ENCODE results near the gene SPECC1L.

SPECC1L gene

GRCh38 chr22:24270556-24271385 is at the start of gene SPECC1L:
Gene SPECC1L, plus strand, starts transcription at chr22:24270831. Its CDS starts 31,401 bp downstream, at chr22:24302232.
- peak within 1 kb of the TSS; percentile 82 for H3K27ac ChIP-seq
- H4K20me1 ChIP-seq (ENCODE audit: insufficient read depth), result no peaks in the 10 kb centered on the region
- no peaks in the 10 kb centered on the region for H3K36me3 ChIP-seq (ENCODE audit: insufficient read depth)
- H2AFZ ChIP-seq (ENCODE audit: low read depth), result peak within 1 kb of the TSS; percentile 93
- H3K79me2 ChIP-seq (ENCODE audit: insufficient read depth, low read depth), result peaks cover 42% of the 10 kb centered on the region
- H3K27me3 ChIP-seq (ENCODE audit: insufficient read depth, low read depth), result no peaks in the 10 kb centered on the region
- H3K4me3 ChIP-seq (IDR thresholded peaks at IDR 0.05; ENCODE audit: insufficient read depth, low read depth, low read length), result no peak within 1 kb of the TSS
- no peak for TF ChIP-seq CTCF (conservative IDR thresholded peaks at IDR 0.05; ENCODE audit: low read depth, low read length)
- H3K4me1 ChIP-seq (ENCODE audit: low read depth, poor library complexity, severe bottlenecking), result peaks cover 38% of the 10 kb centered on the region
- H3K9ac ChIP-seq, result peak within 1 kb of the TSS; percentile 94
- peak within 1 kb of the TSS; percentile 53 for H3K4me2 ChIP-seq

GRCh38 chr22:24224468-24224867 is 46.2 kb upstream of the SPECC1L start:
- Histone ChIP-seq H3K4me1 (ENCODE audit: low read depth, poor library complexity, severe bottlenecking) (no peaks in the 10 kb centered on the region), H2AFZ (ENCODE audit: low read depth) (no peak overlapping the region), H3K36me3 (ENCODE audit: insufficient read depth) (no peaks in the 10 kb centered on the region), H3K4me3 (IDR thresholded peaks at IDR 0.05; ENCODE audit: insufficient read depth, low read depth, low read length) (no peak overlapping the region), H3K27ac (no peak overlapping the region), H3K4me2 (no peak overlapping the region), H3K27me3 (ENCODE audit: insufficient read depth, low read depth) (no peaks in the 10 kb centered on the region), H4K20me1 (ENCODE audit: insufficient read depth) (no peaks in the 10 kb centered on the region), H3K9ac (no peak overlapping the region), H3K79me2 (ENCODE audit: insufficient read depth, low read depth) (no peaks in the 10 kb centered on the region)
- no peak for TF ChIP-seq CTCF (conservative IDR thresholded peaks at IDR 0.05; ENCODE audit: low read depth, low read length)

- H3K4me3 ChIP-seq (IDR thresholded peaks at IDR 0.05; ENCODE audit: insufficient read depth, low read depth, low read length), result no peak overlapping the region
- no peaks in the 10 kb centered on the region for H3K27me3 ChIP-seq (ENCODE audit: insufficient read depth, low read depth)
- H3K9ac ChIP-seq, result no peak overlapping the region
- H3K4me1 ChIP-seq (ENCODE audit: low read depth, poor library complexity, severe bottlenecking), result no peaks in the 10 kb centered on the region
- TF ChIP-seq CTCF (conservative IDR thresholded peaks at IDR 0.05; ENCODE audit: low read depth, low read length), result no peak
- H3K36me3 ChIP-seq (ENCODE audit: insufficient read depth), result no peaks in the 10 kb centered on the region
- H4K20me1 ChIP-seq (ENCODE audit: insufficient read depth), result no peaks in the 10 kb centered on the region
- H2AFZ ChIP-seq (ENCODE audit: low read depth), result no peak overlapping the region
- H3K27ac ChIP-seq, result no peak overlapping the region
- H3K79me2 ChIP-seq (ENCODE audit: insufficient read depth, low read depth), result no peaks in the 10 kb centered on the region
- no peak overlapping the region for H3K4me2 ChIP-seq
These were observed 45.5 kb upstream of the SPECC1L start for GRCh38 chr22:24225044-24225601.

- H3K36me3 ChIP-seq (ENCODE audit: insufficient read depth), result no peaks in the 10 kb centered on the region
- TF ChIP-seq CTCF (conservative IDR thresholded peaks at IDR 0.05; ENCODE audit: low read depth, low read length), result no peak
These were observed 44.7 kb upstream of the SPECC1L start for GRCh38 chr22:24225951-24226350.

More at GRCh38 chr22:24225951-24226350, 44.7 kb upstream of the SPECC1L start:
- H3K4me1 ChIP-seq (ENCODE audit: low read depth, poor library complexity, severe bottlenecking), result no peaks in the 10 kb centered on the region
- H3K27me3 ChIP-seq (ENCODE audit: insufficient read depth, low read depth), result no peaks in the 10 kb centered on the region
- H3K27ac ChIP-seq, result no peak overlapping the region
- no peak overlapping the region for H3K4me3 ChIP-seq (IDR thresholded peaks at IDR 0.05; ENCODE audit: insufficient read depth, low read depth, low read length)
- H3K79me2 ChIP-seq (ENCODE audit: insufficient read depth, low read depth), result no peaks in the 10 kb centered on the region
- no peak overlapping the region for H3K4me2 ChIP-seq
- H2AFZ ChIP-seq (ENCODE audit: low read depth), result no peak overlapping the region
- H3K9ac ChIP-seq, result no peak overlapping the region
- no peaks in the 10 kb centered on the region for H4K20me1 ChIP-seq (ENCODE audit: insufficient read depth)

Data from KMS-11 (cell line).